NCI-H187 treated with DMSO at 0.1 percent for 48 hours (cell line): Measurements from ENCODE around the gene OR4A5.
"Not testable (repeated sequence)": the region's sequence is repeated elsewhere in the genome, so short reads cannot be mapped to it uniquely, and the experiment has no call there.

Source experiments
- DNase-seq: peaks from one replicate; lab custom pipeline; 2025; lab: John Stamatoyannopoulos, UW

Gene OR4A5

GRCh38 chr11:54706532-54706931, at the start of gene OR4A5:
TSS of gene OR4A5 (plus strand) at chr11:54706832. CDS start at chr11:54706885, 53 bp downstream.
- DNase-seq = not testable (repeated sequence)

- DNase-seq = not testable (repeated sequence)
Observed at GRCh38 chr11:54720094-54720493, 13.5 kb downstream of the OR4A5 start.
